Measurements from ENCODE around the gene KRABD2.

Gene KRABD2

GRCh38 chr17:8391711-8392110, 15.2 kb upstream of the KRABD2 start:
- Histone ChIP-seq H2BK120ac (ENCODE audit: low read depth, low read length) (no peak overlapping the region), H3K4me2 (ENCODE audit: low read length) (no peak overlapping the region), H3K9ac (ENCODE audit: low read length) (no peak overlapping the region), H4K8ac (ENCODE audit: low read depth, low read length) (no peak overlapping the region), H2BK5ac (ENCODE audit: low read length) (no peak overlapping the region), H3K27ac (ENCODE audit: low read depth, low read length) (no peak overlapping the region), H3K27me3 (ENCODE audit: insufficient read depth, low read length, poor library complexity) (no peaks in the 10 kb centered on the region), H3K79me1 (ENCODE audit: low read length) (no peaks in the 10 kb centered on the region), H3K36me3 (ENCODE audit: control insufficient read depth, insufficient read depth, low read length) (no peaks in the 10 kb centered on the region), H3K56ac (ENCODE audit: low read length) (no peak overlapping the region), H2BK15ac (replicated peaks; ENCODE audit: low read depth) (no peak overlapping the region), H3K4ac (ENCODE audit: low read depth, low read length) (no peak overlapping the region), H3K79me2 (ENCODE audit: control insufficient read depth, insufficient read depth, low read length) (no peaks in the 10 kb centered on the region), H2AK5ac (ENCODE audit: low read length) (no peak overlapping the region), H3K4me1 (ENCODE audit: control insufficient read depth, low read depth, low read length) (peaks cover 7% of the 10 kb centered on the region), H4K5ac (ENCODE audit: low read length) (no peak overlapping the region), H3K4me3 (ENCODE audit: low read length) (no peak overlapping the region), H3K23ac (ENCODE audit: low read length) (no peak overlapping the region), H3K18ac (ENCODE audit: low read length) (peak overlapping the region; percentile 13)
- DNase-seq: peak; percentile 63
- no CpG with 5 or more reads among the region's 9 CpGs for whole genome bisulfite sequencing (ENCODE audit: extremely low coverage, insufficient coverage, low lambda C conversion rate)

DNA sequence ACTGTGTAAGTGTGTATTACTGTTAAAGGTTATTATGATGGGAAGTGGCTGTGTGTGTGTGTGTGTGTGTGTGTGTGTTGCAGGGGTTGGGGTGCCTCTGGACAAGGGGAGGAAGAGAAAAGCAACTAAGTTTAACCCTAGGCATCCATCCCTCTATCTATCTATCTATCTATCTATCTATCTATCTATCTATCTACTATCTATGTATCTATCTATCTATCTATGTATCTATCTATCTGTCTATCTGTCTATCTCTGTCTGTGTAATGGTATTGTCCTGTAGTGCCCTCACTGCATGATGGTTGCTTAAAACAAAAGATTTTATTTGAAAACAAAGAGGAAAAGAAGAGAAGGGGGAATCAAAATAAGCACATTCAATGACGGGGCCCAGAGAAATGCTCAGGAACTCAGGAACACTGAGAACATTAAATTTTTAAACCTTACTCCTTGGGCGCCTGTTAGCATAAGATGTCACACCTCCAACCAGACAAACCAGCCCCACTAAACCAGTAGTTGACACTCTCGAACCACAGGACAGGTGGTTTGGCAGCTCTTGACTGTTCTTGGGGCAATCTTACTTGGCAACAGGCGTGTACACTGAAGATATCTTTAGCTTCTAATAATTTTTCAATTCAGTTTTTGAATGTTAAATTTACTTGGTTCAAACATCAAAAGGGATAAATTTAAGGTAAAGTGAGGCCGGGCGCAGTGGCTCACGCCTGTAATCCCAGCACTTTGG, 11.6 kb upstream of the KRABD2 start:
- Histone ChIP-seq H3K79me1 (ENCODE audit: low read length) (no peaks in the 10 kb centered on the region), H3K4me1 (ENCODE audit: control insufficient read depth, low read depth, low read length) (peaks cover 13% of the 10 kb centered on the region), H3K27ac (ENCODE audit: low read depth, low read length) (no peak overlapping the region), H2AK5ac (ENCODE audit: low read length) (no peak overlapping the region), H3K23ac (ENCODE audit: low read length) (no peak overlapping the region), H3K4me3 (ENCODE audit: low read length) (no peak overlapping the region), H3K4me2 (ENCODE audit: low read length) (no peak overlapping the region), H3K9ac (ENCODE audit: low read length) (no peak overlapping the region), H2BK15ac (replicated peaks; ENCODE audit: low read depth) (no peak overlapping the region), H4K8ac (ENCODE audit: low read depth, low read length) (no peak overlapping the region), H3K18ac (ENCODE audit: low read length) (no peak overlapping the region), H3K36me3 (ENCODE audit: control insufficient read depth, insufficient read depth, low read length) (no peaks in the 10 kb centered on the region), H3K27me3 (ENCODE audit: insufficient read depth, low read length, poor library complexity) (no peaks in the 10 kb centered on the region), H2BK5ac (ENCODE audit: low read length) (peak overlapping the region; percentile 51), H3K79me2 (ENCODE audit: control insufficient read depth, insufficient read depth, low read length) (no peaks in the 10 kb centered on the region), H2BK120ac (ENCODE audit: low read depth, low read length) (no peak overlapping the region), H4K5ac (ENCODE audit: low read length) (no peak overlapping the region), H3K4ac (ENCODE audit: low read depth, low read length) (no peak overlapping the region), H3K56ac (ENCODE audit: low read length) (peak overlapping the region; percentile 17)
- no peak for DNase-seq
- WGBS (ENCODE audit: extremely low coverage, insufficient coverage, low lambda C conversion rate): no CpG with 5 or more reads among the region's 7 CpGs

GRCh38 chr17:8386841-8387240, 10.3 kb upstream of the KRABD2 start:
- H3K18ac ChIP-seq (ENCODE audit: low read length): no peak overlapping the region
- no peak overlapping the region for H3K4me2 ChIP-seq (ENCODE audit: low read length)
- no peak overlapping the region for H2BK15ac ChIP-seq (replicated peaks; ENCODE audit: low read depth)
- H3K27me3 ChIP-seq (ENCODE audit: insufficient read depth, low read length, poor library complexity): no peaks in the 10 kb centered on the region
- no peaks in the 10 kb centered on the region for H3K79me1 ChIP-seq (ENCODE audit: low read length)
- no peak overlapping the region for H2AK5ac ChIP-seq (ENCODE audit: low read length)
- peaks cover 10% of the 10 kb centered on the region for H3K4me1 ChIP-seq (ENCODE audit: control insufficient read depth, low read depth, low read length)
- H3K27ac ChIP-seq (ENCODE audit: low read depth, low read length): no peak overlapping the region
- H3K4me3 ChIP-seq (ENCODE audit: low read length): no peak overlapping the region
- no peak overlapping the region for H3K56ac ChIP-seq (ENCODE audit: low read length)
- H3K36me3 ChIP-seq (ENCODE audit: control insufficient read depth, insufficient read depth, low read length): no peaks in the 10 kb centered on the region
- no peak overlapping the region for H2BK5ac ChIP-seq (ENCODE audit: low read length)
- H3K79me2 ChIP-seq (ENCODE audit: control insufficient read depth, insufficient read depth, low read length): peaks cover 11% of the 10 kb centered on the region
- H3K9ac ChIP-seq (ENCODE audit: low read length): no peak overlapping the region
- H4K5ac ChIP-seq (ENCODE audit: low read length): no peak overlapping the region
- DNase-seq: peak; percentile 84
- no peak overlapping the region for H3K23ac ChIP-seq (ENCODE audit: low read length)
- no CpG with 5 or more reads among the region's 6 CpGs for WGBS (ENCODE audit: extremely low coverage, insufficient coverage, low lambda C conversion rate)
- no peak overlapping the region for H4K8ac ChIP-seq (ENCODE audit: low read depth, low read length)
- no peak overlapping the region for H2BK120ac ChIP-seq (ENCODE audit: low read depth, low read length)
- no peak overlapping the region for H3K4ac ChIP-seq (ENCODE audit: low read depth, low read length)

DNA sequence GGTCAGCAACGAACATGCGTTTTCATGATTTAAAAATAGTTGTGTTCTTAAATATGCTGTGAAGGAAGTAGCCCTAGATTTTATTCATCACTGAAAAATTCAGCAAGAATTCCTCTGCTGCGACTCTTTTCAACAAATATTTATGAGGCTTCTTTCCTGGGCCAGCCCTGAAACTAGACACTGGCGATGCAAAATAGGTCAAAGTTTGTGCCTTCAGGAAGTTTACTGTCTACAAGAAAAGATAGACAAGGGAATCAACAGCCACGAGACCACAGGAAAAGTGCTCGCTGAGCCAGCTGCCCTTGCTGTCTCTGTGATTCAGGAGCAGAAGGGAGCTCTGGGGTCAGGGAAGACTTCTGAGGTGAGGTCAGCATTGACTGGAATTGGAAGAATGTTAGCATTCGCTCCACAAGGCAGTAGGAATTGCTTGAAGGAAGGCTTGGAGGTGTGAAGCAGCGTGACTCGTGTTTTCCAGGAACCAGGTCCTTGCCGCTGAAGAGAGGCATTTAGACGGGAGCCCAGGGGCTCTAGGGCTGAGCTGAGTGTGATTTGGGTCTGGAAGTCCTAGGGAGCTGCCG, 8.4 kb upstream of the KRABD2 start:
- DNase-seq: peak; percentile 100
- peak overlapping the region; percentile 10 for H4K5ac ChIP-seq (ENCODE audit: low read length)
- H3K4me2 ChIP-seq (ENCODE audit: low read length): no peak overlapping the region
- no peak overlapping the region for H2BK15ac ChIP-seq (replicated peaks; ENCODE audit: low read depth)
- no peak overlapping the region for H3K18ac ChIP-seq (ENCODE audit: low read length)
- WGBS (ENCODE audit: extremely low coverage, insufficient coverage, low lambda C conversion rate): no CpG with 5 or more reads among the region's 12 CpGs
- no peak overlapping the region for H3K23ac ChIP-seq (ENCODE audit: low read length)
- no peaks in the 10 kb centered on the region for H3K27me3 ChIP-seq (ENCODE audit: insufficient read depth, low read length, poor library complexity)
- peak overlapping the region; percentile 53 for H3K9ac ChIP-seq (ENCODE audit: low read length)
- no peak overlapping the region for H2BK120ac ChIP-seq (ENCODE audit: low read depth, low read length)
- H4K8ac ChIP-seq (ENCODE audit: low read depth, low read length): no peak overlapping the region
- H3K4me1 ChIP-seq (ENCODE audit: control insufficient read depth, low read depth, low read length): peaks cover 10% of the 10 kb centered on the region
- peaks cover 9% of the 10 kb centered on the region for H3K36me3 ChIP-seq (ENCODE audit: control insufficient read depth, insufficient read depth, low read length)
- H3K79me1 ChIP-seq (ENCODE audit: low read length): peaks cover 4% of the 10 kb centered on the region
- no peak overlapping the region for H3K4ac ChIP-seq (ENCODE audit: low read depth, low read length)
- H3K27ac ChIP-seq (ENCODE audit: low read depth, low read length): peak overlapping the region; percentile 36
- peak overlapping the region; percentile 66 for H2BK5ac ChIP-seq (ENCODE audit: low read length)
- H3K56ac ChIP-seq (ENCODE audit: low read length): peak overlapping the region; percentile 79
- peaks cover 29% of the 10 kb centered on the region for H3K79me2 ChIP-seq (ENCODE audit: control insufficient read depth, insufficient read depth, low read length)
- peak overlapping the region; percentile 20 for H2AK5ac ChIP-seq (ENCODE audit: low read length)
- H3K4me3 ChIP-seq (ENCODE audit: low read length): no peak overlapping the region

GRCh38 chr17:8383143-8383822, 6.8 kb upstream of the KRABD2 start, which contains the start of gene RPL26:
Gene RPL26, minus strand, starts transcription at chr17:8383193. Its CDS starts 883 bp downstream, at chr17:8382310.
- H3K79me1 ChIP-seq (ENCODE audit: low read length): peaks cover 4% of the 10 kb centered on the region
- peak within 1 kb of the TSS; percentile 56 for H3K4me2 ChIP-seq (ENCODE audit: low read length)
- H3K23ac ChIP-seq (ENCODE audit: low read length): peak within 1 kb of the TSS; percentile 92
- H2BK5ac ChIP-seq (ENCODE audit: low read length): peak within 1 kb of the TSS; percentile 52
- WGBS (ENCODE audit: extremely low coverage, insufficient coverage, low lambda C conversion rate): no CpG with 5 or more reads among the region's 55 CpGs
- peak; percentile 99 for DNase-seq
- H3K9ac ChIP-seq (ENCODE audit: low read length): peak within 1 kb of the TSS; percentile 94
- no peak within 1 kb of the TSS for H2AK5ac ChIP-seq (ENCODE audit: low read length)
- H3K4ac ChIP-seq (ENCODE audit: low read depth, low read length): peak within 1 kb of the TSS; percentile 96
- H2BK15ac ChIP-seq (replicated peaks; ENCODE audit: low read depth): no peak within 1 kb of the TSS
- H3K4me3 ChIP-seq (ENCODE audit: low read length): peak within 1 kb of the TSS; percentile 68
- H3K36me3 ChIP-seq (ENCODE audit: control insufficient read depth, insufficient read depth, low read length): peaks cover 9% of the 10 kb centered on the region
- peak within 1 kb of the TSS; percentile 2 for H4K8ac ChIP-seq (ENCODE audit: low read depth, low read length)
- peak within 1 kb of the TSS; percentile 77 for H3K27ac ChIP-seq (ENCODE audit: low read depth, low read length)
- peak within 1 kb of the TSS; percentile 50 for H4K5ac ChIP-seq (ENCODE audit: low read length)
- H3K18ac ChIP-seq (ENCODE audit: low read length): peak within 1 kb of the TSS; percentile 88
- peak within 1 kb of the TSS; percentile 96 for H3K56ac ChIP-seq (ENCODE audit: low read length)
- H3K79me2 ChIP-seq (ENCODE audit: control insufficient read depth, insufficient read depth, low read length): peaks cover 30% of the 10 kb centered on the region
- no peaks in the 10 kb centered on the region for H3K27me3 ChIP-seq (ENCODE audit: insufficient read depth, low read length, poor library complexity)
- peaks cover 10% of the 10 kb centered on the region for H3K4me1 ChIP-seq (ENCODE audit: control insufficient read depth, low read depth, low read length)
- no peak within 1 kb of the TSS for H2BK120ac ChIP-seq (ENCODE audit: low read depth, low read length)

Measured in mesendoderm (in vitro differentiated cells).